K562 (cell line): Measurements from ENCODE around the gene GP1BA. TPM values are rescaled to one million over a fixed set of nuclear protein-coding genes. Genes with fewer than 3 reads are reported as not detected.

Experiments
- ATAC-seq: fragments of 200-7000 bp; cut with Tn5 transposase; 3 replicates; pipeline ENCODE4 v1.9.1; 2020; ENCODE audit warnings: moderate library complexity
- BruUV-seq: library from RNA; stranded (reverse); fragments of 400-500 nt; replicated peaks from 2 replicates; lab custom pipeline; 2021; lab: Mats Ljungman, UMichigan
- CTCF ChIA-PET: fragments of 300-600 bp; formaldehyde crosslinking; extraction: SDS; loops from one replicate; lab custom pipeline; 2021; ENCODE audit warnings: low intra/inter-chr PET ratio; lab: Yijun Ruan, JAX
- POLR2A ChIA-PET: fragments of 300-600, 350-650 bp; sonication (Branson Sonifier 250); formaldehyde crosslinking; extraction: SDS; loops from one replicate; lab custom pipeline; 2021; ENCODE audit warnings: antibody characterized with exemption, inconsistent platforms; lab: Yijun Ruan, JAX
- DNase-seq, 4 experiments: peaks; one replicate each; pipeline versions ENCODE4 v3.0.0 to v3.0.0-alpha.2; 2011 to 2018; ENCODE audit warnings: low spot score in 3 of 4, mixed read lengths in 3 of 4; ENCODE audit errors: extremely low read depth in 1 of 4
- FAIRE-seq: peaks from 2 replicates; lab custom pipeline; 2011; peaks lifted over from hg19 to GRCh38; lab: Jason Lieb, UNC
- H2AFZ ChIP-seq: 2 replicates; pipeline ENCODE4 v1.6.0; 2011; ENCODE audit warnings: low read depth, low read length, control low read depth, inconsistent platforms
- H3K27ac ChIP-seq: fragments of 200-600 bp; 3 replicates; pipeline ENCODE4 v1.8.0; 2011; ENCODE audit warnings: low read depth, mild to moderate bottlenecking, control low read depth, inconsistent platforms, low read length, moderate library complexity, mixed read lengths; ENCODE audit errors: extremely low read depth
- H3K27me3 ChIP-seq, 2 experiments: fragments of 300-600 bp in 1 of 2; 2 replicates in 1 of 2; 3 replicates in 1 of 2; pipeline versions ENCODE4 v1.6.0 to v1.8.0; 2011; ENCODE audit warnings: inconsistent platforms in 2 of 2, low read length in 2 of 2, mild to moderate bottlenecking in 1 of 2, mixed read lengths in 1 of 2, moderate library complexity in 1 of 2; ENCODE audit not compliant: control insufficient read depth in 2 of 2, insufficient read depth in 2 of 2
- H3K36me3 ChIP-seq: fragments of 300-600 bp; 3 replicates; pipeline ENCODE4 v1.8.0; 2011; ENCODE audit warnings: mild to moderate bottlenecking, low read length, inconsistent platforms; ENCODE audit not compliant: control insufficient read depth, insufficient read depth
- H3K4me1 ChIP-seq, 2 experiments: fragments of 200-600 bp in 1 of 2; replicated peaks in 1 of 2; 2 replicates in 1 of 2; 3 replicates in 1 of 2; pipeline versions ENCODE4 v1.5.1 to v1.8.0; 2011; ENCODE audit warnings: inconsistent platforms in 2 of 2, low read length in 2 of 2, mild to moderate bottlenecking in 1 of 2, mixed read lengths in 1 of 2, moderate library complexity in 1 of 2; ENCODE audit not compliant: control insufficient read depth in 2 of 2, insufficient read depth in 2 of 2
- H3K4me2 ChIP-seq: 2 replicates; pipeline ENCODE4 v1.6.1; 2011; ENCODE audit warnings: low read length, control low read depth, inconsistent platforms, mixed read lengths; ENCODE audit not compliant: insufficient read depth
- H3K4me3 ChIP-seq: fragments of 200-600 bp; sonication (generic), shearing (Covaris generic); 2 replicates; pipeline ENCODE4 v1.5.1; 2016; ENCODE audit warnings: control low read depth, inconsistent platforms
- H3K79me2 ChIP-seq: fragments of 200-600 bp; 3 replicates; pipeline ENCODE4 v1.8.0; 2011; ENCODE audit warnings: low read length, inconsistent platforms; ENCODE audit not compliant: control insufficient read depth, insufficient read depth
- H3K9ac ChIP-seq, 2 experiments: 2 replicates each; pipeline versions ENCODE4 v1.6.0 to v1.6.1; 2011; ENCODE audit warnings: low read depth in 2 of 2, low read length in 2 of 2, control low read depth in 1 of 2, inconsistent platforms in 1 of 2, mild to moderate bottlenecking in 1 of 2, mixed read lengths in 1 of 2; ENCODE audit not compliant: insufficient read depth in 1 of 2
- H3K9me1 ChIP-seq: one replicate; pipeline ENCODE4 v1.6.0; 2011; ENCODE audit warnings: inconsistent platforms, mild to moderate bottlenecking, low read length, moderate library complexity; ENCODE audit not compliant: control insufficient read depth, insufficient read depth
- H3K9me3 ChIP-seq: replicated peaks from 2 replicates; pipeline ENCODE4 v1.5.1; 2011; ENCODE audit warnings: low read depth, low read length, inconsistent platforms; ENCODE audit not compliant: control insufficient read depth, insufficient read depth
- H4K20me1 ChIP-seq: replicated peaks from 2 replicates; pipeline ENCODE4 v1.6.1; 2011; ENCODE audit warnings: low read length, inconsistent platforms, mixed read lengths; ENCODE audit not compliant: control insufficient read depth, insufficient read depth
- BRD9 ChIP-seq: fragments of 450-650 bp; IDR thresholded peaks from 2 replicates; pipeline ENCODE4 v1.6.1; 2018; ENCODE audit warnings: low read depth; ENCODE audit not compliant: partially characterized antibody
- CHD4 ChIP-seq: fragments of 200-600 bp; sonication (generic); IDR thresholded peaks from 3 replicates; pipeline ENCODE4 v1.6.1; 2012; ENCODE audit warnings: low read depth, mild to moderate bottlenecking, mixed read lengths, low read length, inconsistent platforms; ENCODE audit not compliant: insufficient read depth, insufficient replicate concordance, poor library complexity, severe bottlenecking
- RBM39 ChIP-seq: fragments of 200-400 bp; formaldehyde crosslinking; optimal IDR thresholded peaks from 2 replicates; pipeline ENCODE3; 2018; ENCODE audit warnings: low read depth, low read length
- ZBTB40 ChIP-seq, 2 experiments: fragments of 450-650 bp in 1 of 2; sonication (generic) in 1 of 2; formaldehyde crosslinking in 1 of 2; IDR thresholded peaks; 2 replicates each; pipeline versions ENCODE4 v1.7.1 to v1.9.0; 2016 to 2022; ENCODE audit warnings: inconsistent platforms in 1 of 2, mild to moderate bottlenecking in 1 of 2, missing genetic modification reagents in 1 of 2
- WGBS: fragments of 100-300 bp; shearing (Covaris generic); methylation state at CpG from one replicate; pipeline ENCODE4 v1.1.6; 2016; ENCODE audit warnings: low coverage, mixed read lengths; ENCODE audit not compliant: insufficient coverage; ENCODE audit errors: missing lambda C conversion rate; 5-methylcytosine and 5-hydroxymethylcytosine counted together
- in situ Hi-C: fragments of 300-500 bp; cut with MboI; formaldehyde crosslinking; loops from 4 replicates; pipeline ENCODE4 v1.15.0; 2018; ENCODE audit warnings: inconsistent platforms, mixed read lengths
- intact Hi-C: fragments of 100-400 bp; cut with micrococcal nuclease; formaldehyde crosslinking; loops from 2 replicates; pipeline ENCODE4 v1.14.2; 2022
- polyA plus RNA-seq, 8 experiments: library from polyadenylated mRNA; depleted of rRNA in 4 of 8; stranded (reverse) in 5 of 8; unstranded in 3 of 8; fragments of >200 nt; fragmentation: Nextera tagmentation in 2 of 8; fragmentation: Illumina TruSeq in 1 of 8; extraction: Ambion mirVana in 2 of 8; extraction: Trizol in 1 of 8; gene quantifications; 2 replicates each; pipeline versions ENCODE4 v1.2.1 to v1.2.3, GENCODE V29; 2011 to 2014; ENCODE audit warnings: inconsistent platforms in 1 of 8, missing spikeins in 1 of 8
- total RNA-seq, 7 experiments: library from RNA; depleted of rRNA in 6 of 7; stranded (reverse); fragments of >200 nt in 6 of 7; fragmentation: Illumina TruSeq in 2 of 7; extraction: Trizol in 2 of 7; gene quantifications; 2 replicates each; pipeline versions ENCODE4 v1.2.1 to v1.2.3, GENCODE V29; 2011 to 2021; ENCODE audit warnings: low replicate concordance in 1 of 7

The GP1BA gene
- total and polyA plus RNA-seq, 9 of the 15 experiments (the other 6 are each of a cell fraction or from before 2014, with no cell fraction given), result 0.01 TPM; not detected in 8

GRCh38 chr17:4898351-4898750, 33.7 kb upstream of the GP1BA start:
- POLR2A ChIA-PET, result no interaction called here
- intact Hi-C loops, result no loop called here
- BruUV-seq, result no TSS peak

More at GRCh38 chr17:4898351-4898750, 33.7 kb upstream of the GP1BA start:
- no peaks in the 10 kb centered on the region for H3K9me3 ChIP-seq
- peaks cover 1% of the 10 kb centered on the region for H3K9me1 ChIP-seq
- ATAC-seq, result no peak
- H3K27me3 ChIP-seq, result no peaks in the 10 kb centered on the region
- no peaks in the 10 kb centered on the region for H4K20me1 ChIP-seq
- TF ChIP-seq RBM39 (no peak), BRD9 (no peak), ZBTB40 (IDR thresholded peaks at IDR 0.05) (no peak), ZBTB40 (CRISPR knock-in tag; IDR thresholded peaks at IDR 0.05) (no peak), CHD4 (no peak)
- TF ChIP-seq, all 486 proteins: peak for 0
- Histone ChIP-seq H3K9ac (no peak overlapping the region), H3K4me3 (no peak overlapping the region), H3K36me3 (peaks cover 33% of the 10 kb centered on the region; the same call in 2 of the 3 replicates), H3K79me2 (no peaks in the 10 kb centered on the region), H3K4me1 (peaks cover 12 to 33% of the 10 kb centered on the region in 2 experiments), H3K27ac (no peak overlapping the region), H3K4me2 (no peak overlapping the region), H2AFZ (no peak overlapping the region)
- no peak for DNase-seq
- 93% methylated on average over 6 of the region's 8 CpGs for WGBS
- in situ Hi-C loops, result no loop called here
- CTCF ChIA-PET, result no interaction called here
- no peak for FAIRE-seq
